HG03159 (cell line): ENCODE measurements around the gene TLNRD1.
A peak's percentile ranks its signal among the peaks of the same experiment; 100 is the strongest.

Source experiments
- ATAC-seq: cut with Tn5 transposase; IDR thresholded peaks from one replicate; pipeline ENCODE4 v1.9.1; 2021; ENCODE audit warnings: mild to moderate bottlenecking, moderate library complexity; ENCODE audit not compliant: unreplicated experiment

TLNRD1 gene

DNA sequence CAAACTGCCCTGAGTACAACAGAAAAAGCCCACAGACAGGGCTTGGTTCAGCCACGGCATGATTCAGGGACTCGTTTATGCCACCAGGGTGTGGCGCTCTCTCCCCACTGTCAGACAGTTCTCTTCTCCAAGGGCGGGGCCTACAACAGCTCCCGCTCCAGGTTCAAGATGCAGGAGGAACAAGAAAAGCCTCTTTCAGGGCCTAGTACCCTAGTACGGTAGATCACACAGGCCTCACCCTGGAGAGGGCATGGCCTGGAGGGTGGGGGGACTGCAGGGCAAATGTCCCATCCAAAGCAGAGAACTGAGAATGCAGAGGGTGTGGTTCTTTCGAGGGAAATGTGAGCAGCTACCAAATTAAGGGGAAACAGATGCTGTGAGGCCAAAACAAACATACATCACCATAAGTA is 23.1 kb upstream of the TLNRD1 start:
- no peak for ATAC-seq

DNA sequence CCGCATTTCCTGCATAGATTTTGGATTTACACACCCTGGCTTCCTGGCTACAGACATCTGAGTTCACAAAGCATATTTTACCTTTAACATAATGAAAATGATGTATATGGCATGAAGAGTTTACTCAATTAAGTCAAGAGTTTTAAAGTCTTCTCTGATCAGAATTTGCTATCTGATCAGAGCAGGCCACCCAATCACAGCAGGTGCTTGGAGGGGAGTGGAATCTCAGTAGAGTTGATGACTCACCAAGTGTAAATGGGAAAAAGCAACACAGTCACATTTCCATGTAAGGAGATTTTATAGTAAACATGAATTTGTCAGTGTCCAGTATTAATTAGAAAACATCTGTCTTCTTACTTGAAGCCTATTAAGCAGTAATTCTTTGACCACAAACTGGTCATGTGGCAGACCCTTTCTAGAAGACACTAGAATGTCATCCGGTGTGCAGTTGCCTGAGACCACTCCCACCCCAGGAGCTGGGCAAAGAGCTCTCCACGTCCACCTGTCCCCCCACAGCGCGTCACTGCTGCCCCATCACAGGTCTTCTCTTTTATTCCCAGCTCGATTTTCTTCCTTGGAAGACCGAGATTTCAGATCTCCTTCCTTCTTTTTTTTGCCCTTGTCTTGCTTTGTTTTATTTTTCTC is 21.9 kb upstream of the TLNRD1 start:
- ATAC-seq = no peak

- no peak for ATAC-seq
Measured at GRCh38 chr15:80979538-80980200, 21.1 kb upstream of the TLNRD1 start.

DNA sequence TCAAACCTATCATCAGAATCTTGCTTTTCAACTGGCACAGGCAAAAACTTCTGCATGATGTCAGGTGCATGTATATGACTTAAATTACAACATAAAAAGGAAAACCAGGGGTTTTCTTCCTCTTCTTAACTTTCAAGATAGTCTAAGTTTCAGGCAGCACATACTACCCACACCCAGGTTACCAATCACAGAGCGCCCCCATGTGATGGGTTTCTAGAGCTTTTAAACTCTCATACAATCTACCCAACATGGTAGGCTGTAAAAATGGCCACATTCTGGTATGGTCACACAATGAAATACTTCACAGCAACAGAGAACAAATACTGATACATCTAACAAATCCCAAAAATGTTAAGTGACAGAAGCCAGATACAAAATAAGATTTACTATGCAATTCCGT is 18.5 kb upstream of the TLNRD1 start:
- ATAC-seq = no peak

GRCh38 chr15:80982839-80983238 is 17.9 kb upstream of the TLNRD1 start:
- no peak for ATAC-seq

DNA sequence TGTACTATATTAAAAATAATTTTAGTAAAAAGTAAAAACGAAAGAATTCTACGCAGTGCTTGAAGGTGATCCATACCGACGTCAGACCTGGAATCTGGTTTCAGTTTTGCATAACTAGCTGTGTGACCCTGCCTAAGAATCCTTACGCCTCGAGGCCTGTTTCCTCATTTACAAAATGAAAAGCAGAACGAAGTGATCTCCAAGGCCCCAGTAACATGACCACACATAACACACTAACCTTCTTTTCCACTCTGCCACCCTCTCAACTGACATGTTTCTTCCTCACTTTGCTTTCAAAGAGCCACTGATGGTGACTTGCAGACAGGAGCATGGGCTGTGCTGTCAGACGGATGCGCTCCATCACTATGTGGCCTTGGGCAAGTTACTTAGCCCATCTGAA is 15.9 kb upstream of the TLNRD1 start:
- ATAC-seq = peak; percentile 26

GRCh38 chr15:80985981-80986380 is 14.7 kb upstream of the TLNRD1 start:
- ATAC-seq = no peak

DNA sequence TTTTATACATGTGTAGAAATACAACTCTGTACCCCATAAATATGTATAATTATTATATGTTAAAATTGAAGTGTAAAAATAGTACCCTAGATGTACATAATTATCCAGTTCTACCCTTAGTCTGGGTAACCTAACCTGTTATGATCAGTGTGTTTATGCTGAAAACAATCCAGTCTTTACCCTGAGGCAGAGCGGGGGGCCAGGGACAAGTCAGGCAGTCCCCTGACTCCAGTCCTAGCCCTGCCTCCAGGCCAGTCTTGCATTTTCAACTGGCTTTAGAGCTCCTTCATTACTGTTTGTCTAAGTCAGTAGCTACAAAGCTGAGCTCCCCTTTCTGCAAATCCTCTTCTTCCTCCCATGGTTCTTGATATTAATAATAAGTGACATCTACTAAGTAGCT is 14.2 kb upstream of the TLNRD1 start:
- no peak for ATAC-seq

GRCh38 chr15:80988148-80988796 is 12.5 kb upstream of the TLNRD1 start:
- ATAC-seq = no peak

- ATAC-seq = no peak
Measured at GRCh38 chr15:80989081-80989517, 11.6 kb upstream of the TLNRD1 start.

- peak; percentile 90 for ATAC-seq
Measured at GRCh38 chr15:80989518-80990478, 10.9 kb upstream of the TLNRD1 start, which contains the start of gene MESD. Gene MESD, minus strand, starts transcription at chr15:80989819. Its CDS starts 28 bp downstream, at chr15:80989791.

DNA sequence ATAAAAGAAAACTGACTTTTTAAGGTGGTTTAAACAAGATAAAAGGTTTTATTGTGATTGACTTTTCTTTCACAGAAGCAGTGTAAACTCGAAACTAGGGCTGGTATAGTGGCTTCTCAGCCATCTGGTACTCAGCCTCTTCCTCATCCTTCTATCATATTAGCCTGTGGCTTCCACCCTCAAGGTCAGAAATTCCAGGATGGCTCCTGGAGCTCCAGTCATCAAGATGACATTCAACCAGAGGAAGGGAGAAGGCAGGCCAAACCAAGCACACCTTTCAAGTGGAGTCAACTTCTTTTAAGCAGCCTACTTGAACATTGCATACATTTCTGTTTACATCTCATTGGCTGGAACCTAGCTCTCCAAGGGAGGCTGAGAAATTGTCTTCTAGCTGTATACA is 9.8 kb upstream of the TLNRD1 start:
- ATAC-seq = no peak

GRCh38 chr15:80991421-80991820 is 9.3 kb upstream of the TLNRD1 start:
- no peak for ATAC-seq

DNA sequence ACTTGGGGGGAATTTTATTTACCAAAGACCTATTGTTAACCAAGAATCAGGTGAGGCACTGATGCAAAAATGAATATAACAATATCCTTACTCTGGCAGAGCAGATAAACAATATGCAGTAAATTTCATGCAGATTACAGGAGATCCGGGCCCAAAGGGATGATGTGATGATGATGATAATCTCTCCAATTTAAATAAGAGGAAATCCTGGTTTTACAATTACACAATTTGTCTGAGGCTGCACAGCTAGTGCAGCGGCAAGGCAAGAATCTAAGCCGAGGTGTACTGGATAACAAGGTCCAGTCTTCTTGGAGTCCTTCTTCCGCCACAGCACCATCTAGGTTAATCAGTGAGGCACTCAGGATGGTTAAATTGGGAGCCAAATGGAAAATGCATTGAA is 8.7 kb upstream of the TLNRD1 start:
- ATAC-seq = no peak

GRCh38 chr15:80992441-80992840 is 8.3 kb upstream of the TLNRD1 start:
- ATAC-seq = no peak

DNA sequence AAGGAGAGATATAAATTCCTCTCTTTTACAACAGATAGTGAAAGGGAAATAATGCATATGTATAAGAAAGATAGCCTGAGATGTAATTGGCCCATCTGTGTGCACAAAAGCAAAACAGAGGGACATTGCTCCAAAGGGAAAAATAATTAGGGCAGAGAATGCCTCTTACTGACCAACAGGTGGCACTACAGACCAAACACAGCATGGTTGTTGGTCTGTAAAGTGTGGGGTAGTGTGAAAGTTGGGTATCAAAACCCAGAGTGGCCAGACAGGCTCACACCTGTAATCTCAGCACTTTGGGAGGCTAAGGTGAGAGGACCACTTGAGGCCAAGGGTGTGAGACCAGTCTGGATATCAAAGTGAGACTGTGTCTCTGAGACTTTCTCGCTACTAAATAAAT is 4.5 kb upstream of the TLNRD1 start:
- ATAC-seq = no peak

- ATAC-seq = no peak
Measured at GRCh38 chr15:80997692-80998091, 3.0 kb upstream of the TLNRD1 start.

GRCh38 chr15:80998251-80998650 is 2.5 kb upstream of the TLNRD1 start:
- no peak for ATAC-seq

- no peak for ATAC-seq
Measured at GRCh38 chr15:80999623-81000036, 1.1 kb upstream of the TLNRD1 start.

- ATAC-seq = no peak
Measured at GRCh38 chr15:81000144-81000623, 539 bp upstream of the TLNRD1 start.
